HL-60 (cell line): ENCODE results near the gene ANKFN1.

Experiments used
- DNase-seq, 2 experiments: peaks; one replicate each; pipeline ENCODE4 v3.0.0-alpha.2; 2010 to 2020; ENCODE audit warnings: low read depth in 1 of 2, low spot score in 1 of 2
- H3K27ac ChIP-seq: fragments of 250-450 bp; sonication (Bioruptor Pico); replicated peaks from 2 replicates; pipeline ENCODE4 v1.5.1; 2020; ENCODE audit warnings: mild to moderate bottlenecking, moderate library complexity
- H3K27me3 ChIP-seq: fragments of 250-450 bp; sonication (Bioruptor Pico); 2 replicates; pipeline ENCODE4 v1.5.1; 2021; ENCODE audit warnings: mild to moderate bottlenecking, moderate library complexity; ENCODE audit not compliant: insufficient read depth, poor library complexity, severe bottlenecking
- H3K4me3 ChIP-seq: replicated peaks from 2 replicates; pipeline ENCODE4 v1.5.1; 2011; ENCODE audit warnings: mild to moderate bottlenecking, control low read depth, low read length; ENCODE audit not compliant: insufficient read depth
- CTCF ChIP-seq: IDR thresholded peaks from one replicate; pipeline ENCODE4 v1.5.1; 2011; ENCODE audit warnings: low read length, control low read depth, inconsistent platforms; ENCODE audit not compliant: insufficient read depth
- GABPA ChIP-seq: IDR thresholded peaks from 2 replicates; pipeline ENCODE4 v1.6.1; 2012; ENCODE audit warnings: low read depth
- POLR2AphosphoS5 ChIP-seq: IDR thresholded peaks from 2 replicates; pipeline ENCODE4 v1.6.1; 2012; ENCODE audit warnings: low read depth
- SPI1 ChIP-seq: IDR thresholded peaks from 2 replicates; pipeline ENCODE4 v1.6.1; 2012; ENCODE audit warnings: low read depth, mild to moderate bottlenecking, borderline replicate concordance
- TF ChIP-seq, protein P1 (sequence below): IDR thresholded peaks from 2 replicates; pipeline ENCODE4 v1.6.1; 2012; ENCODE audit warnings: low read depth; ENCODE audit not compliant: insufficient replicate concordance

Gene ANKFN1

GRCh38 chr17:56297184-56297583, 143.9 kb downstream of the ANKFN1 start:
- Histone ChIP-seq H3K27ac (peak overlapping the region; percentile 74), H3K27me3 (no peaks in the 10 kb centered on the region), H3K4me3 (no peak overlapping the region)
- TF ChIP-seq POLR2AphosphoS5, result peak; percentile 94
- TF ChIP-seq, protein P1, sequence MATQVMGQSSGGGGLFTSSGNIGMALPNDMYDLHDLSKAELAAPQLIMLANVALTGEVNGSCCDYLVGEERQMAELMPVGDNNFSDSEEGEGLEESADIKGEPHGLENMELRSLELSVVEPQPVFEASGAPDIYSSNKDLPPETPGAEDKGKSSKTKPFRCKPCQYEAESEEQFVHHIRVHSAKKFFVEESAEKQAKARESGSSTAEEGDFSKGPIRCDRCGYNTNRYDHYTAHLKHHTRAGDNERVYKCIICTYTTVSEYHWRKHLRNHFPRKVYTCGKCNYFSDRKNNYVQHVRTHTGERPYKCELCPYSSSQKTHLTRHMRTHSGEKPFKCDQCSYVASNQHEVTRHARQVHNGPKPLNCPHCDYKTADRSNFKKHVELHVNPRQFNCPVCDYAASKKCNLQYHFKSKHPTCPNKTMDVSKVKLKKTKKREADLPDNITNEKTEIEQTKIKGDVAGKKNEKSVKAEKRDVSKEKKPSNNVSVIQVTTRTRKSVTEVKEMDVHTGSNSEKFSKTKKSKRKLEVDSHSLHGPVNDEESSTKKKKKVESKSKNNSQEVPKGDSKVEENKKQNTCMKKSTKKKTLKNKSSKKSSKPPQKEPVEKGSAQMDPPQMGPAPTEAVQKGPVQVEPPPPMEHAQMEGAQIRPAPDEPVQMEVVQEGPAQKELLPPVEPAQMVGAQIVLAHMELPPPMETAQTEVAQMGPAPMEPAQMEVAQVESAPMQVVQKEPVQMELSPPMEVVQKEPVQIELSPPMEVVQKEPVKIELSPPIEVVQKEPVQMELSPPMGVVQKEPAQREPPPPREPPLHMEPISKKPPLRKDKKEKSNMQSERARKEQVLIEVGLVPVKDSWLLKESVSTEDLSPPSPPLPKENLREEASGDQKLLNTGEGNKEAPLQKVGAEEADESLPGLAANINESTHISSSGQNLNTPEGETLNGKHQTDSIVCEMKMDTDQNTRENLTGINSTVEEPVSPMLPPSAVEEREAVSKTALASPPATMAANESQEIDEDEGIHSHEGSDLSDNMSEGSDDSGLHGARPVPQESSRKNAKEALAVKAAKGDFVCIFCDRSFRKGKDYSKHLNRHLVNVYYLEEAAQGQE, result no peak
- DNase-seq, result peak in 1 of 2 experiments; percentile 94

- peak overlapping the region; percentile 74 for H3K27ac ChIP-seq
Observed at GRCh38 chr17:56298846-56299245, 145.6 kb downstream of the ANKFN1 start.

GRCh38 chr17:56300144-56300543, 146.9 kb downstream of the ANKFN1 start:
- no peak for DNase-seq
- Histone ChIP-seq H3K4me3 (no peak overlapping the region), H3K27me3 (no peaks in the 10 kb centered on the region), H3K27ac (no peak overlapping the region)
- TF ChIP-seq SPI1 (no peak), CTCF (no peak), GABPA (no peak), POLR2AphosphoS5 (no peak)
- TF ChIP-seq, protein P1, result no peak

More at GRCh38 chr17:56298846-56299245, 145.6 kb downstream of the ANKFN1 start:
- DNase-seq, result peak in 1 of 2 experiments; percentile 11
- Histone ChIP-seq H3K4me3 (no peak overlapping the region), H3K27me3 (no peaks in the 10 kb centered on the region)
- TF ChIP-seq SPI1, result no peak
- TF ChIP-seq POLR2AphosphoS5, result no peak

DNA sequence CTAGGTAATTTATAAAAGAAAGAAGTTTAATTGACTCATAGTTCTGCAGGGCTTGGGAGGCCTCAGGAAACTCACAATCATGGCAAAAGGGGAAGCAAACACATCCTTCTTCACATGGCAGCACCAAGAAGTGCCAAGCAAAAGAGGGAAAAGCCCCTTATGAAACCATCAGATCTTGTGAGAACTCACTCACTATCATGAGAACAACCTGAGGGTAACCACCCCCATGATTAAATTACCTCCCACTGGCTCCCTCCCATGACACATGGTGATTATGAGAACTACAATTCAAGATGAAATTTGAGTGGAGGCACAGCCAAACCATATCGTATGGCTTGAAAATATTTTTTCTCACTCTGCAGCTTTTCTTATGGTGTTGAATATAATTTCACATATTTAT, 151.7 kb downstream of the ANKFN1 start:
- Histone ChIP-seq H3K27ac (peak overlapping the region; percentile 33; the same call in 1 of the 2 replicates), H3K27me3 (no peaks in the 10 kb centered on the region), H3K4me3 (no peak overlapping the region)
- peak in 1 of 2 experiments; percentile 57 for DNase-seq
- TF ChIP-seq, protein P1, result no peak
- TF ChIP-seq POLR2AphosphoS5 (no peak), GABPA (no peak), SPI1 (no peak), CTCF (no peak)
